SU-DHL-6 (cell line): Measurements from ENCODE around the gene RABL6.
"Not testable (repeated sequence)": the region's sequence is repeated elsewhere in the genome, so short reads cannot be mapped to it uniquely, and the experiment has no call there.

Experiments
- H2AFZ ChIP-seq: fragments of 200-600 bp; sonication (generic); 2 replicates; pipeline ENCODE4 v1.6.1; 2014; ENCODE audit warnings: low read depth, mild to moderate bottlenecking, moderate library complexity, mixed read lengths, antibody characterized with exemption, low read length; ENCODE audit not compliant: severe bottlenecking
- H3F3A ChIP-seq: fragments of 200-600 bp; shearing (Covaris generic); 2 replicates; pipeline ENCODE4 v1.6.0; 2016; ENCODE audit warnings: antibody characterized with exemption, mild to moderate bottlenecking; ENCODE audit not compliant: insufficient read depth
- H3K27ac ChIP-seq: fragments of 200-600 bp; sonication (generic); 2 replicates; pipeline ENCODE4 v1.5.1; 2016; ENCODE audit warnings: low read depth, mild to moderate bottlenecking, low read length, moderate library complexity, mixed read lengths
- H3K27me3 ChIP-seq: fragments of 200-600 bp; sonication (generic), shearing (Covaris generic); 2 replicates; pipeline ENCODE4 v1.6.0; 2014; ENCODE audit warnings: mild to moderate bottlenecking, low read length
- H3K36me3 ChIP-seq: fragments of 200-600 bp; sonication (generic); 2 replicates; pipeline ENCODE4 v1.6.1; 2014; ENCODE audit warnings: mild to moderate bottlenecking, low read length, mixed read lengths
- H3K4me2 ChIP-seq: fragments of 300-600, 200-600 bp; shearing (Covaris generic), sonication (generic); 2 replicates; pipeline ENCODE4 v1.6.0; 2014; ENCODE audit warnings: low read length, low read depth, mild to moderate bottlenecking; ENCODE audit not compliant: poor library complexity, severe bottlenecking
- H3K4me3 ChIP-seq: fragments of 200-600 bp; sonication (generic); 2 replicates; pipeline ENCODE4 v1.5.1; 2014; ENCODE audit warnings: antibody characterized with exemption, low read length, mild to moderate bottlenecking, mixed read lengths; ENCODE audit not compliant: insufficient read depth, poor library complexity, severe bottlenecking
- H3K79me2 ChIP-seq: fragments of 200-600 bp; sonication (generic); 2 replicates; pipeline ENCODE4 v1.6.1; 2014; ENCODE audit warnings: mild to moderate bottlenecking, low read length, moderate library complexity; ENCODE audit not compliant: insufficient read depth
- H3K9ac ChIP-seq: fragments of 200-600 bp; sonication (generic); 2 replicates; pipeline ENCODE4 v1.7.0; 2014; ENCODE audit warnings: mild to moderate bottlenecking, low read length
- H3K9me2 ChIP-seq: fragments of 200-600 bp; sonication (generic); replicated peaks from 2 replicates; pipeline ENCODE4 v1.6.1; 2014; ENCODE audit warnings: low read length; ENCODE audit not compliant: insufficient read depth
- H3K9me3 ChIP-seq: fragments of 200-600 bp; sonication (generic); 2 replicates; pipeline ENCODE4 v1.6.1; 2014; ENCODE audit warnings: low read length, mixed read lengths; ENCODE audit not compliant: insufficient read depth
- H4K20me1 ChIP-seq: fragments of 200-600 bp; sonication (generic); 2 replicates; pipeline ENCODE4 v1.6.1; 2014; ENCODE audit warnings: low read depth, mild to moderate bottlenecking, antibody characterized with exemption, low read length, moderate library complexity, mixed read lengths
- CTCF ChIP-seq: fragments of 200-600 bp; sonication (generic); IDR thresholded peaks from one replicate; pipeline ENCODE4 v1.5.1; 2017; ENCODE audit warnings: antibody characterized with exemption, mild to moderate bottlenecking, low read length, moderate library complexity; ENCODE audit not compliant: insufficient read depth, poor library complexity, severe bottlenecking
- EZH2phosphoT487 ChIP-seq: fragments of 200-600 bp; sonication (generic), shearing (Covaris generic); conservative IDR thresholded peaks from 2 replicates; pipeline ENCODE4 v1.6.1; 2018; ENCODE audit warnings: mild to moderate bottlenecking, antibody characterized with exemption, low read length, moderate library complexity, mixed read lengths

RABL6 gene

GRCh38 chr9:136843801-136844740, 36.3 kb downstream of the RABL6 start:
- not testable (repeated sequence) for H3K27ac ChIP-seq, H3F3A ChIP-seq, H3K79me2 ChIP-seq, H2AFZ ChIP-seq, H3K9me2 ChIP-seq, H3K4me3 ChIP-seq, H3K9ac ChIP-seq, H3K9me3 ChIP-seq, H3K27me3 ChIP-seq, H3K36me3 ChIP-seq, H4K20me1 ChIP-seq
- TF ChIP-seq CTCF: peak; percentile 64
- H3K4me2 ChIP-seq: peak overlapping the region; percentile 36

DNA sequence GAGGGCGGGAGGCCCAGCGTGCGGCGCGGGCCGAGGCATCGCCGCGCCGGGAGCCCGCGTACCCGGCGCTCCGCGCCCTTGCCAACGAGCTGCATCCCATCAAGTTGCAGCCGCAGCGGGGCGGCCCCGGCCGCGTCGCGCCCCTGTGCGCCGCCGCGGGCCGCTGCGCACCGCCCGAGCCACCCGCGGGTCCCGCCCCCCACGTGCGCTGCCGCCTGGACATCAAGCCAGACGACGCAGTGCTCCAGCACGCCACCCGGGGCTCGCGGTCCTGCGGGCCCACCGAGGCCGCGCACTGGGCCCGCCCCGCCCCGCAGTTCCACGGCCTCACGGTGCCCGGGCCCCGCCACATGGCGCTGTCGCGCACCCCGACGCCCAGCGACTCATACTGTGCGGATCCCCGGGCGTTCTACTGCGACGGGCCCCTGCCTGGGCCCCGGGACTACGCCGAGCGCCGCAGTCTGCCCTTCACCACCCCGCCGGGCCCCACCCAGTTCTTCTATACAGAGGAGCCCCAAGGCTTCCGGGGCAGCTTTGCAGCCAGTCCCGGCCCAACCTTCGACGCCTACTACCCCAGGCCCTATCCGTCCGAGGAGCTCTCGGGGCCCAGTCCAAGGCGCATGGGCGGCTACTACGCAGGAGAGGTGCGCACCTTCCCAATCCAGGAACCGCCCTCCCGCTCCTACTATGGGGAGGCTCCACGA, 37.2 kb downstream of the RABL6 start:
- Histone ChIP-seq H3K27ac (no peak overlapping the region), H3K36me3 (no peaks in the 10 kb centered on the region), H3K9me2 (no peaks in the 10 kb centered on the region), H2AFZ (no peak overlapping the region), H3K9ac (no peak overlapping the region), H3K27me3 (no peaks in the 10 kb centered on the region), H3K4me2 (no peak overlapping the region), H3F3A (no peaks in the 10 kb centered on the region; the same call in 1 of the 2 replicates), H3K4me3 (no peak overlapping the region), H4K20me1 (no peaks in the 10 kb centered on the region), H3K9me3 (no peaks in the 10 kb centered on the region), H3K79me2 (no peaks in the 10 kb centered on the region)
- TF ChIP-seq EZH2phosphoT487 (no peak), CTCF (no peak)

DNA sequence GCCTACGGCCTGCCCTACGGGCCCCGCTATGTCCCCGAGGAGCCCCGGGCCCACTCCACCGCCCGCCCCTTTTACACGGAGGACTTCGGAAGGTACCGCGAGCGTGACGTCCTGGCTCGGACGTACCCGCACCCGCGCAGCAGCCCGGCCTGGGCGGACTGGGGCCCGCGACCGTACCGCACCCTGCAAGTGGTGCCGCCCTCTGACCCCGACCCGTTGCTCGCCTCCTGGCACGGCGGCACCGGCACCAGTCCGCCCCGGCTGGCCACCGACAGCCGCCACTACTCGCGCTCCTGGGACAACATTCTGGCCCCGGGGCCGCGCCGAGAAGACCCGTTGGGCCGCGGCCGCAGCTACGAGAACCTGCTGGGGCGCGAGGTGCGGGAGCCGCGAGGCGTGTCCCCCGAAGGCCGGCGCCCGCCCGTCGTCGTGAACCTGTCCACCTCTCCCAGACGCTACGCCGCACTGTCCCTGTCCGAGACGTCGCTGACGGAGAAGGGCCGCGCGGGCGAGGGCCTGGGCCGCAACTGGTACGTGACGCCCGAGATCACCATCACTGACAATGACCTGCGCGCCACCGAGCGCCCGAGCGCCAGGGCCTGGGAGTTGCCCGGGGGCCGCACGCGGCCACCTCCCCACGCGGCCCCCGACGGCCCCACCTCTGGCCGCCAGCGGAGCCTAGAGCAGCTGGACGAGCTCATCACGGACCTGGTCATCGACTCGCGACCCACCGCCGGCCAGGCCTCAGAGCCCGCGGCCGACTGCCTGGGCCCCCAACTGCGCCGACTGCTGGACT, 37.9 kb downstream of the RABL6 start:
- H3K9ac ChIP-seq: no peak overlapping the region
- H3K9me2 ChIP-seq: no peaks in the 10 kb centered on the region
- no peaks in the 10 kb centered on the region for H3K36me3 ChIP-seq
- no peaks in the 10 kb centered on the region for H3K79me2 ChIP-seq
- no peak for TF ChIP-seq CTCF
- TF ChIP-seq EZH2phosphoT487: no peak
- H3K4me2 ChIP-seq: no peak overlapping the region
- H3K27me3 ChIP-seq: no peaks in the 10 kb centered on the region
- no peak overlapping the region for H2AFZ ChIP-seq
- no peak overlapping the region for H3K4me3 ChIP-seq
- no peaks in the 10 kb centered on the region for H4K20me1 ChIP-seq
- no peaks in the 10 kb centered on the region; the same call in 1 of the 2 replicates for H3F3A ChIP-seq
- H3K9me3 ChIP-seq: no peaks in the 10 kb centered on the region
- no peak overlapping the region for H3K27ac ChIP-seq
